H1 (cell line): ENCODE measurements around the gene ALPP. TPM values are rescaled to one million over a fixed set of nuclear protein-coding genes. Genes with fewer than 3 reads are reported as not detected.

Experiments
- CTCF ChIA-PET: fragments of 300-600 bp; sonication (Branson Sonifier 250); formaldehyde crosslinking; loops from one replicate; lab custom pipeline; 2021; ENCODE audit not compliant: partially characterized antibody; lab: Charles Lee
- POLR2A ChIA-PET: fragments of 300-600 bp; sonication (Branson Sonifier 250); formaldehyde crosslinking; loops from one replicate; lab custom pipeline; 2021; ENCODE audit warnings: inconsistent platforms; ENCODE audit not compliant: partially characterized antibody; lab: Charles Lee
- DNase-seq, 2 experiments: peaks; one replicate each; pipeline versions ENCODE4 v3.0.0 to v3.0.0-alpha.2; 2010 to 2022; ENCODE audit warnings: low spot score in 2 of 2, low read depth in 1 of 2, mixed read lengths in 1 of 2
- FAIRE-seq: peaks from 2 replicates; lab custom pipeline; 2011; peaks lifted over from hg19 to GRCh38; lab: Jason Lieb, UNC
- H2AFZ ChIP-seq: 2 replicates; pipeline ENCODE4 v1.8.1; 2012; ENCODE audit warnings: low read length, inconsistent platforms
- H2AK5ac ChIP-seq: 2 replicates; pipeline ENCODE4 v1.6.1; 2013; ENCODE audit warnings: low read depth, low read length
- H2BK120ac ChIP-seq: replicated peaks from 2 replicates; pipeline ENCODE3; 2013; ENCODE audit warnings: low read depth, low read length, inconsistent platforms
- H2BK12ac ChIP-seq: 2 replicates; pipeline ENCODE4 v1.6.1; 2013; ENCODE audit warnings: low read depth, low read length
- H2BK15ac ChIP-seq: 2 replicates; pipeline ENCODE4 v1.6.1; 2013; ENCODE audit warnings: low read length
- H2BK20ac ChIP-seq: 2 replicates; pipeline ENCODE4 v1.6.1; 2013; ENCODE audit warnings: low read length
- H2BK5ac ChIP-seq: 2 replicates; pipeline ENCODE4 v1.6.1; 2013; ENCODE audit warnings: low read depth, low read length
- H3K14ac ChIP-seq: 2 replicates; pipeline ENCODE4 v1.6.1; 2013; ENCODE audit warnings: inconsistent platforms; ENCODE audit not compliant: insufficient read length
- H3K18ac ChIP-seq: 2 replicates; pipeline ENCODE4 v1.6.1; 2013; ENCODE audit warnings: low read length; ENCODE audit errors: extremely low read depth
- H3K23ac ChIP-seq: 2 replicates; pipeline ENCODE4 v1.6.1; 2013; ENCODE audit warnings: inconsistent platforms; ENCODE audit not compliant: insufficient read length
- H3K23me2 ChIP-seq: 2 replicates; pipeline ENCODE4 v1.6.1; 2013; ENCODE audit warnings: low read depth, low read length
- H3K27ac ChIP-seq: 2 replicates; pipeline ENCODE4 v1.6.1; 2011; ENCODE audit warnings: low read depth, low read length, inconsistent platforms
- H3K27me3 ChIP-seq, 4 experiments: replicated peaks in 1 of 4; 1 replicate in 1 of 4; 2 replicates in 3 of 4; pipeline versions ENCODE4 v1.6.1 to v1.8.1; 2011 to 2013; ENCODE audit warnings: low read length in 3 of 4, mild to moderate bottlenecking in 3 of 4, inconsistent platforms in 2 of 4, mixed read lengths in 2 of 4, moderate library complexity in 1 of 4; ENCODE audit not compliant: control insufficient read depth in 3 of 4, insufficient read depth in 3 of 4; ENCODE audit errors: extremely low read depth in 1 of 4
- H3K36me3 ChIP-seq, 4 experiments: 2 replicates each; pipeline versions ENCODE4 v1.6.1 to v1.8.1; 2011 to 2013; ENCODE audit warnings: mild to moderate bottlenecking in 4 of 4, low read length in 3 of 4, moderate library complexity in 2 of 4, control low read depth in 1 of 4, inconsistent platforms in 1 of 4; ENCODE audit not compliant: insufficient read depth in 4 of 4, control insufficient read depth in 2 of 4
- H3K4ac ChIP-seq: replicated peaks from 2 replicates; pipeline ENCODE3; 2013; ENCODE audit warnings: low read length, low read depth, mixed read lengths, inconsistent platforms; ENCODE audit not compliant: insufficient read length
- H3K4me1 ChIP-seq, 4 experiments: replicated peaks in 1 of 4; 1 replicate in 1 of 4; 2 replicates in 3 of 4; pipeline versions ENCODE4 v1.6.1 to v1.8.1; 2011 to 2013; ENCODE audit warnings: low read length in 3 of 4, inconsistent platforms in 2 of 4, mixed read lengths in 1 of 4; ENCODE audit not compliant: insufficient read depth in 4 of 4, control insufficient read depth in 3 of 4
- H3K4me2 ChIP-seq, 2 experiments: 2 replicates each; pipeline versions ENCODE4 v1.6.1 to v1.8.1; 2011 to 2013; ENCODE audit warnings: low read depth in 2 of 2, low read length in 2 of 2, control low read depth in 1 of 2, inconsistent platforms in 1 of 2, mild to moderate bottlenecking in 1 of 2; ENCODE audit not compliant: insufficient read depth in 1 of 2
- H3K4me3 ChIP-seq, 4 experiments: fragments of 200-600, 300-600 bp in 1 of 4; sonication (generic), shearing (Covaris generic), sonication (Bioruptor Twin) in 1 of 4; 2 replicates each; pipeline versions ENCODE4 v1.5.1 to v1.8.1; 2011 to 2016; ENCODE audit warnings: low read length in 4 of 4, low read depth in 3 of 4, control low read depth in 2 of 4, inconsistent platforms in 2 of 4, mild to moderate bottlenecking in 2 of 4, mixed read lengths in 1 of 4, moderate library complexity in 1 of 4; ENCODE audit not compliant: insufficient read depth in 2 of 4; ENCODE audit errors: extremely low read depth in 1 of 4
- H3K56ac ChIP-seq: replicated peaks from 2 replicates; pipeline ENCODE3; 2013; ENCODE audit warnings: low read depth, mild to moderate bottlenecking, mixed read lengths, low read length, inconsistent platforms; ENCODE audit not compliant: insufficient read length
- H3K79me1 ChIP-seq: 2 replicates; pipeline ENCODE4 v1.6.1; 2013; ENCODE audit warnings: low read depth, low read length, control low read depth
- H3K79me2 ChIP-seq, 2 experiments: 2 replicates each; pipeline versions ENCODE4 v1.6.1 to v1.8.1; 2012 to 2013; ENCODE audit warnings: low read length in 2 of 2, mild to moderate bottlenecking in 2 of 2, inconsistent platforms in 1 of 2; ENCODE audit not compliant: insufficient read depth in 2 of 2, control insufficient read depth in 1 of 2
- H3K9ac ChIP-seq, 4 experiments: replicated peaks in 1 of 4; 1 replicate in 1 of 4; 2 replicates in 3 of 4; pipeline versions ENCODE4 v1.6.1 to v1.8.1; 2011 to 2013; ENCODE audit warnings: low read depth in 3 of 4, low read length in 3 of 4, control low read depth in 2 of 4, mild to moderate bottlenecking in 2 of 4, moderate library complexity in 2 of 4, inconsistent platforms in 1 of 4; ENCODE audit errors: extremely low read depth in 1 of 4
- H3K9me3 ChIP-seq, 2 experiments: 2 replicates each; pipeline versions ENCODE4 v1.6.1 to v1.8.1; 2012 to 2013; ENCODE audit warnings: mild to moderate bottlenecking in 2 of 2, moderate library complexity in 2 of 2, control low read depth in 1 of 2, inconsistent platforms in 1 of 2, low read depth in 1 of 2, low read length in 1 of 2, mixed read lengths in 1 of 2; ENCODE audit not compliant: insufficient read depth in 2 of 2
- H4K20me1 ChIP-seq, 2 experiments: replicated peaks in 1 of 2; 2 replicates each; pipeline versions ENCODE3 to v1.8.1; 2011 to 2013; ENCODE audit warnings: inconsistent platforms in 2 of 2, low read length in 2 of 2, mild to moderate bottlenecking in 1 of 2; ENCODE audit not compliant: insufficient read depth in 2 of 2, control insufficient read depth in 1 of 2
- H4K5ac ChIP-seq: 2 replicates; pipeline ENCODE4 v1.6.1; 2013; ENCODE audit warnings: low read length, low read depth, mixed read lengths, inconsistent platforms; ENCODE audit not compliant: insufficient read length
- H4K8ac ChIP-seq: 2 replicates; pipeline ENCODE4 v1.8.0; 2013; ENCODE audit warnings: mild to moderate bottlenecking, moderate library complexity, low read length, inconsistent platforms; ENCODE audit not compliant: insufficient read depth; ENCODE audit errors: extremely low read depth
- H4K91ac ChIP-seq: replicated peaks from 2 replicates; pipeline ENCODE3; 2013; ENCODE audit warnings: low read length, mixed read lengths, inconsistent platforms; ENCODE audit not compliant: insufficient read length
- BACH1 ChIP-seq: IDR thresholded peaks from 2 replicates; pipeline ENCODE4 v1.6.1; 2012; ENCODE audit warnings: low read length, improper control_type of control experiment
- CEBPB ChIP-seq: IDR thresholded peaks from 2 replicates; pipeline ENCODE4 v1.6.1; 2012; ENCODE audit warnings: low read depth, low read length
- CREB1 ChIP-seq: IDR thresholded peaks from 2 replicates; pipeline ENCODE4 v1.6.1; 2012; ENCODE audit warnings: inconsistent platforms
- CTBP2 ChIP-seq: IDR thresholded peaks from 2 replicates; pipeline ENCODE4 v1.7.0; 2011; ENCODE audit warnings: borderline replicate concordance, mild to moderate bottlenecking, moderate library complexity, mixed read lengths, low read length; ENCODE audit not compliant: insufficient read depth, insufficient read length
- FOSL1 ChIP-seq: IDR thresholded peaks from 2 replicates; pipeline ENCODE4 v1.6.1; 2011; ENCODE audit warnings: mild to moderate bottlenecking, low read depth, low read length, moderate library complexity; ENCODE audit not compliant: insufficient read depth
- GTF2F1 ChIP-seq: IDR thresholded peaks from 2 replicates; pipeline ENCODE4 v1.6.1; 2012; ENCODE audit warnings: low read depth, low read length, improper control_type of control experiment, borderline replicate concordance
- MAFK ChIP-seq: IDR thresholded peaks from 2 replicates; pipeline ENCODE4 v1.6.1; 2012; ENCODE audit warnings: low read depth, mild to moderate bottlenecking, improper control_type of control experiment, low read length
- NANOG ChIP-seq: IDR thresholded peaks from 2 replicates; pipeline ENCODE4 v1.6.1; 2011; ENCODE audit warnings: low read length, low read depth, mild to moderate bottlenecking, inconsistent platforms; ENCODE audit not compliant: insufficient read depth, poor library complexity, severe bottlenecking
- SP1 ChIP-seq: IDR thresholded peaks from 2 replicates; pipeline ENCODE4 v1.6.1; 2011; ENCODE audit warnings: low read depth, low read length
- SP2 ChIP-seq: IDR thresholded peaks from 2 replicates; pipeline ENCODE4 v1.6.1; 2012; ENCODE audit warnings: mild to moderate bottlenecking, low read length, inconsistent platforms
- SUZ12 ChIP-seq: fragments of 200-600 bp; sonication (generic); IDR thresholded peaks from 2 replicates; pipeline ENCODE4 v1.6.1; 2012; ENCODE audit warnings: mild to moderate bottlenecking, inconsistent platforms, low read length, moderate library complexity, mixed read lengths
- TAF1 ChIP-seq: IDR thresholded peaks from 2 replicates; pipeline ENCODE4 v1.6.1; 2011; ENCODE audit warnings: mild to moderate bottlenecking, low read depth, low read length
- TCF12 ChIP-seq: IDR thresholded peaks from 2 replicates; pipeline ENCODE4 v1.6.1; 2011; ENCODE audit warnings: low read depth, mild to moderate bottlenecking, low read length
- YY1 ChIP-seq: IDR thresholded peaks from 2 replicates; pipeline ENCODE4 v1.6.1; 2011; ENCODE audit warnings: low read depth, mild to moderate bottlenecking, low read length
- WGBS, 2 experiments: shearing (Covaris generic) in 1 of 2; methylation state at CpG; one replicate each; pipeline versions ENCODE4 v1.1.6 to v1.1.7; 2013 to 2015; ENCODE audit warnings: low lambda C conversion rate in 2 of 2, mixed read lengths in 2 of 2, inconsistent platforms in 1 of 2, low coverage in 1 of 2, missing lambda C conversion rate in 1 of 2; ENCODE audit not compliant: insufficient replicate concordance in 2 of 2, insufficient coverage in 1 of 2, insufficient read length in 1 of 2; ENCODE audit errors: extremely low coverage in 1 of 2, missing lambda C conversion rate in 1 of 2; 5-methylcytosine and 5-hydroxymethylcytosine counted together
- polyA plus RNA-seq, 7 experiments: library from polyadenylated mRNA; depleted of rRNA in 3 of 7; stranded (reverse) in 5 of 7; unstranded in 2 of 7; fragments of >200 nt in 5 of 7; fragments of 200-250 nt in 2 of 7; gene quantifications; 1 replicate in 5 of 7; 2 replicates in 1 of 7; 4 replicates in 1 of 7; pipeline versions ENCODE4 v1.2.1 to v1.2.3, GENCODE V29; 2011 to 2013; ENCODE audit warnings: missing spikeins in 2 of 7, mixed read lengths in 2 of 7
- total RNA-seq: library from RNA; stranded (reverse); fragmentation: NEBNext Ultra II Directional; extraction: Animal tissue kit (Norgen Biotek cat#: 25700); gene quantifications from 2 replicates; pipeline ENCODE4 v1.2.1, GENCODE V29; 2021
- TF ChIP-seq, protein P1 (sequence below): IDR thresholded peaks from 2 replicates; pipeline ENCODE4 v1.6.1; 2011; ENCODE audit warnings: low read length, improper control_type of control experiment

Gene ALPP
- total and polyA plus RNA-seq, 2 of the 8 experiments (the other 6 are each of a cell fraction or from before 2014, with no cell fraction given), result 0.15 TPM

DNA sequence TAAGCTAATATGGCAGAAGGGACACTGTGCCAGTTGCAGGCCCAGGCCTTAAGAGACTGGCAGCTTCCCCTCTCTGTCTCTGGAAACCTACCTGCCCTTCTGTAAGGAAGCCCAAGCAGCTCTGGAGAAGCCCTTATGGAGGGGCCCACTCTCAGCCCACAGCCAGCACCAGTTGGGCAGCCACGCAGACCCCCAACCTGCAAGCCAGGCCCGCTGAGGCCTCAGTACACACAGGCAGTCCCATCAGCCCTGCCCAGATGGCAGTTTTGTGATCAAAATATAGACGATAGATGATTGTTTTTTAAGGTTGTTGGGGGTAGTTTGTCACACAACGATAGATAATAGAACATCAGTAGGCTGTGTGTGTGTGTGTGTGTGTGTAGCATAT is 36.8 kb upstream of the ALPP start:
- H3K4ac ChIP-seq, result no peak overlapping the region
- FAIRE-seq (no peak), DNase-seq (peak in 1 of 2 experiments; percentile 22)
- H2BK20ac ChIP-seq, result no peak overlapping the region
- H3K18ac ChIP-seq, result no peak overlapping the region
- H3K4me2 ChIP-seq, result no peak overlapping the region
- WGBS, 2 experiments, result 96% methylated on average over 4 of the region's 4 CpGs; no CpG with 5 or more reads in 1 of the 2 experiments
- no peak overlapping the region for H3K23ac ChIP-seq
- H2BK12ac ChIP-seq, result no peak overlapping the region
- no peaks in the 10 kb centered on the region for H3K23me2 ChIP-seq
- no peaks in the 10 kb centered on the region for H4K20me1 ChIP-seq
- no peak overlapping the region for H4K5ac ChIP-seq
- H2BK15ac ChIP-seq, result no peak overlapping the region
- no peak overlapping the region for H2BK120ac ChIP-seq
- CTCF ChIA-PET, result interaction anchor here (0.6 to 4.7 kb wide), 21 partner anchors 8 to 441 kb away, joined by 3 to 72 read pairs (median 6); partner anchors contain the start of genes ALPG and NPPC
- no peak overlapping the region for H3K56ac ChIP-seq
- H3K14ac ChIP-seq, result no peak overlapping the region
- no peaks in the 10 kb centered on the region; a peak in 1 of 7 replicates for H3K4me1 ChIP-seq
- H4K91ac ChIP-seq, result no peak overlapping the region
- H2BK5ac ChIP-seq, result no peak overlapping the region
- no peaks in the 10 kb centered on the region for H3K9me3 ChIP-seq
- POLR2A ChIA-PET, result interaction anchor here (1.1 to 1.4 kb wide), 2 partner anchors 44 to 78 kb away, joined by 3 to 4 read pairs; no protein-coding TSS in a partner anchor
- no peak overlapping the region for H3K9ac ChIP-seq
- no peak overlapping the region for H2AFZ ChIP-seq
- no peaks in the 10 kb centered on the region for H3K79me2 ChIP-seq
- no peak overlapping the region for H3K27ac ChIP-seq
- no peak overlapping the region for H3K4me3 ChIP-seq
- H2AK5ac ChIP-seq, result no peak overlapping the region
- peak overlapping the region; percentile 64; the same call in 1 of the 2 replicates for H4K8ac ChIP-seq
- H3K27me3 ChIP-seq, result no peaks in the 10 kb centered on the region
- H3K79me1 ChIP-seq, result no peaks in the 10 kb centered on the region
- no peaks in the 10 kb centered on the region for H3K36me3 ChIP-seq
- TF ChIP-seq YY1 (no peak), BACH1 (no peak), SUZ12 (no peak), TCF12 (no peak), CREB1 (no peak), FOSL1 (no peak), GTF2F1 (no peak), CTBP2 (no peak), CEBPB (no peak), MAFK (no peak), SP1 (no peak), TAF1 (no peak), NANOG (no peak), SP2 (no peak)
- TF ChIP-seq, protein P1, sequence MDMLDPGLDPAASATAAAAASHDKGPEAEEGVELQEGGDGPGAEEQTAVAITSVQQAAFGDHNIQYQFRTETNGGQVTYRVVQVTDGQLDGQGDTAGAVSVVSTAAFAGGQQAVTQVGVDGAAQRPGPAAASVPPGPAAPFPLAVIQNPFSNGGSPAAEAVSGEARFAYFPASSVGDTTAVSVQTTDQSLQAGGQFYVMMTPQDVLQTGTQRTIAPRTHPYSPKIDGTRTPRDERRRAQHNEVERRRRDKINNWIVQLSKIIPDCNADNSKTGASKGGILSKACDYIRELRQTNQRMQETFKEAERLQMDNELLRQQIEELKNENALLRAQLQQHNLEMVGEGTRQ, result no peak
